ENCODE data around the gene PRXL2B.

GRCh38 chr1:2544875-2545640 is 41.5 kb upstream of the PRXL2B start:
- TF ChIP-seq POLR2A (IDR thresholded peaks at IDR 0.05; ENCODE audit: low read length) (no peak), GATA1 (IDR thresholded peaks at IDR 0.05; ENCODE audit: low read depth, low read length) (no peak)
